ENCODE results near the gene CAMKV. TPM values are rescaled to one million over a fixed set of nuclear protein-coding genes. Genes with fewer than 3 reads are reported as not detected.

CAMKV gene
- total and polyA plus RNA-seq, 2 of the 8 experiments (the other 6 are each of a cell fraction or from before 2014, with no cell fraction given): 56.3 to 66.4 TPM

GRCh38 chr3:49845694-49846093 lies 24.0 kb downstream of the CAMKV start (continued):
- TF ChIP-seq RXRA (IDR thresholded peaks at IDR 0.05; ENCODE audit: insufficient read depth, low read depth, low read length): no peak
- no peak for TF ChIP-seq CTBP2 (IDR thresholded peaks at IDR 0.05; ENCODE audit: borderline replicate concordance, insufficient read depth, insufficient read length, low read length)
- TF ChIP-seq EP300 (IDR thresholded peaks at IDR 0.05; ENCODE audit: borderline replicate concordance in 1 of 2, low read depth in 2 of 2, low read length in 2 of 2): no peak
- no peak for TF ChIP-seq SIRT6 (IDR thresholded peaks at IDR 0.05; ENCODE audit: low read length)
- no peak for TF ChIP-seq EZH2 (IDR thresholded peaks at IDR 0.05; ENCODE audit: low read depth, low read length, severe bottlenecking)
- no peak for TF ChIP-seq KDM4A (IDR thresholded peaks at IDR 0.05; ENCODE audit: low read depth, low read length, severe bottlenecking)
